Measurements from ENCODE around the gene SSTR3. TPM values are rescaled to one million over a fixed set of nuclear protein-coding genes. Genes with fewer than 3 reads are reported as not detected.

SSTR3 gene
- not detected in 2 replicates for polyA plus RNA-seq
- polyA minus RNA-seq = not detected in 2 replicates

- Histone ChIP-seq H3F3A (ENCODE audit: insufficient read depth, low read length, poor library complexity, severe bottlenecking) (no peaks in the 10 kb centered on the region), H3K9me3 (ENCODE audit: low read length) (no peaks in the 10 kb centered on the region), H3K9ac (ENCODE audit: low read length) (no peak within 1 kb of the TSS), H3K9me2 (ENCODE audit: insufficient read depth, low read length) (no peaks in the 10 kb centered on the region), H3K4me2 (ENCODE audit: low read length) (no peak within 1 kb of the TSS), H3K4me3 (ENCODE audit: low read length) (no peak within 1 kb of the TSS), H3K36me3 (ENCODE audit: insufficient read depth, low read length) (no peaks in the 10 kb centered on the region), H4K20me1 (ENCODE audit: insufficient read depth) (no peaks in the 10 kb centered on the region), H3K27me3 (ENCODE audit: insufficient read depth, low read depth, low read length) (no peaks in the 10 kb centered on the region), H2AFZ (ENCODE audit: low read depth, low read length) (peak within 1 kb of the TSS; percentile 25), H3K27ac (ENCODE audit: low read length) (no peak within 1 kb of the TSS), H3K79me2 (replicated peaks; ENCODE audit: insufficient read depth, low read length) (no peaks in the 10 kb centered on the region)
- TF ChIP-seq MXI1 (conservative IDR thresholded peaks at IDR 0.05; ENCODE audit: poor library complexity, severe bottlenecking) (no peak), EP300 (conservative IDR thresholded peaks at IDR 0.05; ENCODE audit: poor library complexity, severe bottlenecking) (no peak), TAF1 (IDR thresholded peaks at IDR 0.05; ENCODE audit: low read depth) (no peak), CTCF (IDR thresholded peaks at IDR 0.05; ENCODE audit: poor library complexity, severe bottlenecking) (no peak), RAD21 (conservative IDR thresholded peaks at IDR 0.05) (no peak), POLR2AphosphoS5 (IDR thresholded peaks at IDR 0.05) (no peak), EZH2 (IDR thresholded peaks at IDR 0.05; ENCODE audit: borderline replicate concordance, insufficient read depth, low read length, poor library complexity, severe bottlenecking) (no peak), REST (IDR thresholded peaks at IDR 0.05; ENCODE audit: borderline replicate concordance) (no peak)
Observed at GRCh38 chr22:37212174-37212906, at the start of gene SSTR3. SSTR3 (minus strand) TSS chr22:37212477; CDS start chr22:37207803, 4,674 bp downstream.

- no peaks in the 10 kb centered on the region for H4K20me1 ChIP-seq (ENCODE audit: insufficient read depth)
- H3K4me3 ChIP-seq (ENCODE audit: low read length) = no peak overlapping the region
- no peaks in the 10 kb centered on the region for H3K79me2 ChIP-seq (replicated peaks; ENCODE audit: insufficient read depth, low read length)
- no peaks in the 10 kb centered on the region for H3K9me3 ChIP-seq (ENCODE audit: low read length)
- H2AFZ ChIP-seq (ENCODE audit: low read depth, low read length) = no peak overlapping the region
- no peaks in the 10 kb centered on the region for H3K9me2 ChIP-seq (ENCODE audit: insufficient read depth, low read length)
- H3K36me3 ChIP-seq (ENCODE audit: insufficient read depth, low read length) = no peaks in the 10 kb centered on the region
- no peak overlapping the region for H3K9ac ChIP-seq (ENCODE audit: low read length)
- H3F3A ChIP-seq (ENCODE audit: insufficient read depth, low read length, poor library complexity, severe bottlenecking) = no peaks in the 10 kb centered on the region
- peak; percentile 69 for TF ChIP-seq SMC3 (conservative IDR thresholded peaks at IDR 0.05; ENCODE audit: poor library complexity)
- no peak for TF ChIP-seq EZH2 (IDR thresholded peaks at IDR 0.05; ENCODE audit: borderline replicate concordance, insufficient read depth, low read length, poor library complexity, severe bottlenecking)
- TF ChIP-seq RAD21 (conservative IDR thresholded peaks at IDR 0.05) = peak; percentile 53
- peak; percentile 65 for TF ChIP-seq CTCF (IDR thresholded peaks at IDR 0.05; ENCODE audit: poor library complexity, severe bottlenecking)
- no peaks in the 10 kb centered on the region for H3K27me3 ChIP-seq (ENCODE audit: insufficient read depth, low read depth, low read length)
- no peak overlapping the region for H3K4me2 ChIP-seq (ENCODE audit: low read length)
- no peak overlapping the region for H3K27ac ChIP-seq (ENCODE audit: low read length)
Observed at GRCh38 chr22:37260901-37261336, 48.6 kb upstream of the SSTR3 start.

Data from neural cell (in vitro differentiated cells).